Stimulated activated CD8-positive, alpha-beta memory T cell treated with anti-CD3 and anti-CD28 coated beads, Interleukin-4, amount 100 ng/mL, for 1 hour (primary cell): ENCODE results near the gene BEND6.
"Not testable (repeated sequence)": the region's sequence is repeated elsewhere in the genome, so short reads cannot be mapped to it uniquely, and the experiment has no call there.

ENCODE experiments used
- DNase-seq, 2 donors: peaks; one replicate each; pipeline ENCODE4 v3.0.0-alpha.2; 2020; ENCODE audit warnings: low read depth in 2 of 2, low spot score in 1 of 2

BEND6 gene

DNA sequence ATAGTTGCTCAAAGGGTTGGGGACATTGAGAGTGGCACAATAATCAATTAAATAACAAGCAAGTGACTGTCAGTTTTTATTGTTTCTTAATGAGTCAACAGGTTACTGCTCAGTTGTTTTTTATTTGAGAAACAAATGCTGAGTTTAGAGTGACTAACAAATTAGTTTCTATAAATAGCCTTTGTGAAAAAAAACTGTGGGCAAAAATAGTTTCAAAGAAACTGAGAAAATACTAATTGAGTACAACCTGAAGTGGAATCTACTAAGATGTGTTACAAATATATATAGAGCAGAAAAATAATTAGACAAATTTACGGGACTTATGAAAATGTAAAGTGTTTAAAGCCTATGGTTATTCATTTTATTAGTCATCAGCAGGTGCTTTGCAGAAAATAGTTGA is 22.3 kb downstream of the BEND6 start:
- no peak for DNase-seq

DNA sequence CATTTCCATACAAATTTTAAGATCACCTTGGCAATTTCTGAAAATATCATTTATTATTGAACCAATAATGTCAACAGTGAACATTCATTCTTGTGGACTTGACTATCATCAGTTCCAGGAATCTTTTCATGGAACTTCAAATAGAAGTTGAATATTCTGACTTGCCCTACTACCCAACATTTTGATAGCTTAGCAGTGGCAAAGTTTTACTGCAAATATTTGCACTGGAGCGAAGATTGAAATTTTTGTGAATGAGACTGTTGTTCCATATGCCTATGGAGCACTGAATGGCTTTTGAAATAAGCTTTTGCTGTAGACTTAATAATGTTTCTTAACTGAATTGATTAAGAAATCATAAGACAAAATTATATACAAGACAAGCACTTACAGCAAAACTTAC is 23.6 kb downstream of the BEND6 start:
- DNase-seq: no peak

DNA sequence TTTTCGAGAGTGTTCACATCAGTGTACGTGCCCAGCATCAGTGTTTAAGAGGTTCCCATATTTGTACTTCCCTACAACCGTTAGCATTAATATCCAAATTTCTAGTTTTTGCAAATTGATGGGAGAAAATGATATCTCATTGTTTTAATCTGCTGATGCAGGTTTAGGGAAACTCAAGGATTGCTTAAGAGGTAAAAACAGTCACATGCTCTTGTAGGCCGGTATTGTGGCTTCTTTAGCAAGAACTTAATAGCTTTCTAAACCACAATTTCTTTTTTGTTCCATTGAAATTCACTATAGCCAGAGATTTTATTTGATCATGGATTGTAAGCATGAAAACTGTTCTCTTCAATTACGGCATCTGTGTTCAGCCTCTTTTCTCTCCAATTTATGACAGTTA is 29.5 kb downstream of the BEND6 start:
- DNase-seq: no peak

DNA sequence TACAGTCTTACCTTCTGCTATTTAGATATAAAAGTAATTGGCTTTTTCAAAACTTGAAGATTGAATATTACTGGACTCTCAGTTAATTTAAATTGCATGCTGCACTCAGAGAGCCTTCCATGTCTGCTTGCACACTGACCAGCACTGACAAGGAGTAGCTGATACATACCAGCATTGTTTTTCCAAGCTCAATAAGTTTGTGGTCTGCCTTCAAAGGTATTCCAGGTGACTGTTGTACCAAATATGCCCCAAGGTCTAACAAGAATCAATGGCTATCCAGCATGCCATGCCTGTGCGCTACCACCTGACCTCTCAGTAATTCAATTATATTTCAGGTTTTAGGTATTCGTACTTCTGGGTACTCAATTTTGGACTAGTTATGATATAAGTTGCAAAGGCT is 30.0 kb downstream of the BEND6 start:
- no peak for DNase-seq

DNA sequence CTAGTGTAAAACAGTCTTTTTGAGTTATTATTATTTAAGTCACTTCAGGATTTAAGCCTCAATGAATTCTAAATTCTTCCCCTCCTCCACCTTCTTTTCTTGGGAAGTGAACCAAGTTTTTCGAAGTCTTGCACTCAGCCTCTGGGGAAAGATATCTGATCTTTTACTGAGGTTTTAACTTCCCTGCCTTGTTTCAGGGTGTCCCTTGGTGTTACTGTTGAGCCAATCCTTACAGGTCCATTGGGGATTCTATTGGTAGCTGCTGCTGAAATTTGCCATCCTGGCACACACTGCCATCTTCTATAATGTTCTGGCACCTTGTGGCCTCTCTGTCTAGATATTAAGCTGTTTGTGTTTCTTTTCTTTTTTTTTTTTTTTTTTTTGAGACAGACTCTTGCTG is 31.7 kb downstream of the BEND6 start:
- no peak for DNase-seq

DNA sequence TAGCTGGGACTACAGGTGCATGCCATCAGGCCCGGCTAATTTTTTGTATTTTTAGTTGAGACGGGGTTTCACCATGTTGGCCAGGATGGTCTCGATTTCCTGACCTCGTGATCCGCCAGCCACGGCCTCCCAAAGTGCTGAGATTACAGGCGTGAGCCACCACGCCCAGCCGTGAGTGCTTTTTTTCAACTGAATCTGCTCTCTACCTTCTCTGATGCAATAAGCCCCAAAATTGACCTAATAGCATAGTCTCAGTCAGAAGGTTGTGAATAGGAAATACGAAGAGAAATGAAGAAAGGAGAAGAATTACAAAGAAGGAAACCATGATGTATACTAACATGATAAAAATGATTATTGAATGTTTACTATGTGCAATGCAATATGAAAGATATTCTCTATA is 33.2 kb downstream of the BEND6 start:
- DNase-seq: no peak

DNA sequence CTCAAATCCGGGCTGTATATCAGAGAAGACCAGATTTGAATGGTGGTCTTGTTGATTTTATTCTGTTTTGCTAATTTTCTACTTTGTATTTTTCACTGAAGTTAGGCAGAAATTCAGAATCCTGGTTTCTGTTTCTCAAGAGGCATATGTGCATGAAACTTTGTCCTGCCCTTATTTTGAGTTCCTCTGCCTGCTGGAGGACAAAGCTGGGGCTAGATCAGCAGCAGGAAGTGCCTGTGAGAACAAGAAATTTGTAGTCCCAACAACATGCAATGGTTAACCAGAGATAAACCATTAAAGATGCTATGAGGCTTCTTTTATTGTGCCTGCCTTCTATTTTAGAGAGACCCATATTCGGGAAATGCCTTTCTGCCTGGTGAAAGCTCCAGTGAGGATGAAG is 37.1 kb downstream of the BEND6 start:
- no peak for DNase-seq

DNA sequence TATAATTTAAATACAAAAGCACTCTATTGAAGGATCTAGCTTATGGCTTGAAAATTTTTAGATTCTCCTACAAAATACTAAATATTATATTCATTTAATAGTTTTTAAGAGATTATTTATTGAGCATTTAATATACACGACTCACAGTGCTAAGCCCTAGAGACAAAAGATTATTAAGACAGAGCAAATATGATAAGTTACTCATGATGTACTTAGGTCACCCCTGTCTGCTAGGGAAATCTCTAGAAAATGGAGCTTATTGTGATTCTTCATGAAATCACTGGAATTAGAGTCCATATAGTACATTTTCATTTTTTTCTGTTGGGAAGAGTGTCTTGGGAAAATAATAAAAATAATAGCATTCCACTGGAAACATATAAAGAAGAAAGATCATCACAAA is 37.8 kb downstream of the BEND6 start:
- no peak for DNase-seq

DNA sequence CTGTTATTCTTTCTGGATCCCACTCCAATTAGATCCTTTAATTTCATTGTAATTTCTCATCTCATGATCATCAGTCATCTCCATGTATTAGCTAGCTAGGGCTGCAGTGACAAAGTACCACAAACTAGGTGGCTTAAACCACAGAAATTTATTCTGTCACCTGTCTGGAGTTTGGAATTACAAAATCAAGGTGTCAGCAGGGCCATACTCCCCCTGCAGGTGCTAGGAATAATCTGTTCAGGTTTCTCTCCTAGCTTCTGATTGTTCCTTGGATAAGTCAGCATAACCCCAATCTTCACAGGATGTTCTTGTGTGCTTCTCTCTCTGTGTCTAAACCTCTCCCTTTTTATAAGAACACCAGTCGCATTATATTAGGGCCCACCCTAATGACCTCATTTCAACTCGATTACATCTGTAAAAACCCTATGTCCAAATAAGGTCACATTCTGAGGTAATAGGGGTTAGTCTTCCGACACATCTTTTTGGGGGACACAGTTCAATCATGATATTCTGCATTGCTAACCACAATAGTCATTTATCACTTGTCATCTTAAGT is 40.5 kb downstream of the BEND6 start:
- no peak for DNase-seq

DNA sequence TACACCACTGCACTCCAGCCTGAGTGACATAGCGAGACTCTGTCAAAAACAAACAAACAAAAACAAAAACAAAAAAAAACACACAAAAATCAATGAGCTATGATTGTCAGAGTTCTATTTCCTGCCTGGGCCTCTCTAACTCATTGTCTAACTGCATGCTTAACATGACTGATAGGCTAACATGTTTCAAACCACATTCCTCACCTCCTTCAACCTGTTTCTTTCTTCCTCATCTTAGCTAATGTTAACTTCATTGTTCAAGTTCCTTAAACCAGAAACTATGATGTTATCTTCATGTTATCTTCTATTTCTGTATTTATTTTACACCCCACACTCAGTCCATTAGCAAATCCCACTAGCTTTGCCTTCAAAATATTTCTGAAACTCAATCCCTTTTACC is 41.5 kb downstream of the BEND6 start:
- no peak for DNase-seq

DNA sequence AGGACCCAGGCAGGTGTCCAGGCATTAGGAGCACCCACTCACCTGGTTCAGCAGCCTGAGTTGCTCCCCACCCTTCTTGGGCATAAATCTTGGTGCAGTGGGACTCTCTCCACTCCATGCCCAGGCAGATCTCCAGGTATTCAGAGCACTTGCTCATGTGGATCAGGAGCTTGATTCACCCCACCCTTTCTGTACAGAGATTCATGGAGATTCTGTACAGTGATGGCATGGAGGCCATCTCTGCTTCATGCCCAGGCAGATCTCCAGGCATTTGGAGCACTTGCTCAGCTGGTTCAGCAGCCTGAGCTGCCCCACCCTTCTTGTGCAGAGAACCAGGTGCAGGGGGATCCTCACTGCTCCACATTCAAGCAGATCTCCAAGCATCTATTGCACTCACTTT is 44.1 kb downstream of the BEND6 start:
- no peak for DNase-seq

DNA sequence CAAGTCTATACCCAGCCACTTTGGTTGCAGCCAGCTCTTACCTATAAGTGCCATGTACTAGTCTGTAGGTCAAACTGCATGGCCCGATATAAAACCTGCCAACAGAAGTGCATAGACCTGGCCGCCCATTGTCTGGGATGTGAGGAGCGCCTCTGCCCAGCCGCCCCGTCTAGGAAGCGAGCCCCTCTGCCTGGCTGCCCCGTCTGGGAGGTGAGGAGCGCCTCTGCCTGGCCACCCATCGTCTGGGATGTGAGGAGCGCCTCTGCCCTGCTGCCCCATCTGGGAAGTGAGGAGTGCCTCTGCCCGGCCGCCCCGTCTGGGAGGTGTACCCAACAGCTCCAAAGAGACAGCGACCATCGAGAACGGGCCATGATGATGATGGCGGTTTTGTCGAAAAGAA is 44.8 kb downstream of the BEND6 start:
- not testable (repeated sequence) for DNase-seq

DNA sequence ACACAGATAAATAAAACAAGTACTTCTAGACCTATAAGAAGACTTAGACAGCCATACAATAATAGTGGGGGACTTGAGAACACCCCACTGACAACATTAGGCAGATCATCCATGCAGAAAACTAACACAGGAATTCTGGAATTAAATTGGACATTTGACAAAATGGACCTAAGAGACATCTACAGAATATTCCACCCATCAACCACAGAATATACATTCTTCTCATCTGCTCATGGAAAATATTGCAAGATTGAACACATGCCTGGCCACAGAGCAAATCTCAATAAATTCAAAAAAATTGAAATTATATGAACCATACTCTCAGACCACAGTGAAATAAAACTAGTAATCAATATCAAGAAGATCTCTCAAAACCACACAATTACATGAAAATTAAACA is 47.3 kb downstream of the BEND6 start:
- no peak for DNase-seq

DNA sequence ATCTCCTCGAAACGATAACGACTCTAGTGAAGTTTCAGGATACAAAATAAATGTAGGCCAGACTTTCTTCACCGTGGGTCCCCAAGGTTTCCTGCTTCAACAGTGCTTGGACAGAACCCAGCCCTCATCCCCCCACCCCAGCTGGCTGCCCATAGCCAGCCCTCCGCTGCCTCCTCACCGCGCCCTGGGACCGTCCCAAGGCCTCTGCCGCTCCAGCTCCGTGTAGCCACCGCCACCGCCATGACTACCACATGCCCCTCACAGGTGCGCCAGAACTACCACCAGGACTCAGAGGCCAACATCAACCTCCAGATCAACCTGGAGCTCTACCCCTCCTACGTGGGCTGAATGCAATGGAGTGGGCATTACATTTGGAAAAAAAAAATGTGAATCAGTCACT is 49.4 kb downstream of the BEND6 start:
- DNase-seq: no peak

DNA sequence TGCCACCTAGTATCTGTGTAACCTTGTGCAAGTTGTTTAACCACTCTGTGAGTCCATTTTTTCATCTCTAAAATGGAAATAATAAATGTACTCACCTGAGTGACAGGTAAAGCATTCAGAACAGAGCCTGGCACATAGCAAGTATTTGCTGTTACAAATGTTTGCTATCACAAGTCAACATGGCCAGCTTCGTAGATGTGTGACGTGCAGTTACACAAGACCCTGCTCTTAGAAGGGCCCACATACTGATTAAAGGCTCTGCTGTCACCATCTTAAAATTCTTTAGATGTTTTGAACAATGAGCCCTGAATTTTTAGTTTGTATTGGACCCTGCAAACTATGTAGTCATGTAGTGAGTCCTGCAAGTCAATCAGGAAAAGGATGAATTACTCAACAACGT is 51.2 kb downstream of the BEND6 start:
- DNase-seq: no peak

DNA sequence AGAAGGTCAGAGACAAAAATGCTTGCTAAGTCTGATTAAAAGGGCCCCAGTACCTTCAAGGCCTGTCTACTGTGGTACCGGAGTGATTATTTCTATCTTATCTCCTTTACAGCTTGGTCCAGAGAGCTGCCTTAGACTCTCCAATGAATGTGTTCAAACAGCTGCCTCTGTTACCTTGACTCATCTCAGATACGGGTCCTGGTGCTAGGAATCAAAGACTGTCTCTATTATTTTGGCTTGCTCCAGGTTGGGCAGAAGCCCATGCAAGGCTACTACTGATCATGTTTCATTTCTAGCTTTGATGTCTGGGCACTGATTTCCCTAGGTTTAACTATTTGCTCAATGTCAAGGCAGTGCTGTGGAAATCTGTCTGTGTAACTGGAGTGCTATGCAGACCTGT is 53.2 kb downstream of the BEND6 start:
- not testable (repeated sequence) for DNase-seq

DNA sequence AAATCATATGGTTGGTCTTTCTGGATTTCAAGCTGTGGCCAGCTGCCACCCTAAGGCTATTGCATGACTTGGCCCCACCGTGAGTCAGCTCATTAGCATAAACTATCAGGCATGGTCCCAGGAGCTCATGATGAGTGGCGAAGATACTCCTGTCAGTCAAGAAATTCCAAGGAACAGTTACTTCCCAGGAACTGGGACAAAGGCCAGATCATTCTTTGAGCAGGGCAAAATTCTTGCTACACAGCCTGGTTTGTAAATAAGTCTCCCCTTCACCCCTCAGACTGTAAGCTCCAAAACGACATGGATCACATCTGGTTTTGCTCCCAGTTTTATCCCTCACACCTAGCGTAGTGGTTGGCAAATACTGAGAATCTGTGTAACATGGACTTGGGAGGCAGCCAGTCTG is 58.6 kb downstream of the BEND6 start:
- DNase-seq: no peak

DNA sequence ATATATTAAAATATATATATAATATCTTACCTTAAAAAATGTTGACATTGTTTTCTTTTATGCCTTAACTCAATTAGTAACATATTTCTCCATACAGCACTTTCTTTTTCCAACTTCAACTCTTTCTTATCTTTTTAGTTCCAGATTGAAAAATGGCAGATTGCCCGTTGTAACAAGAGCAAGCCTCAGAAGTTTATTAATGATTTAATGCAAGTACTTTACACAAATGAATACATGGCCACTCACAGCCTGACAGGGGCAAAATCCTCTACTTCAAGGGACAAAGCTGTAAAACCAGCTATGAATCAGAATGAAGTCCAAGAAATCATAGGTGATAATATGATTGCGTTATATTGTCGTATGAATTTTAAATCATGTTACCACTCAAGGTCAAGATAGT is 62.2 kb downstream of the BEND6 start:
- no peak for DNase-seq

DNA sequence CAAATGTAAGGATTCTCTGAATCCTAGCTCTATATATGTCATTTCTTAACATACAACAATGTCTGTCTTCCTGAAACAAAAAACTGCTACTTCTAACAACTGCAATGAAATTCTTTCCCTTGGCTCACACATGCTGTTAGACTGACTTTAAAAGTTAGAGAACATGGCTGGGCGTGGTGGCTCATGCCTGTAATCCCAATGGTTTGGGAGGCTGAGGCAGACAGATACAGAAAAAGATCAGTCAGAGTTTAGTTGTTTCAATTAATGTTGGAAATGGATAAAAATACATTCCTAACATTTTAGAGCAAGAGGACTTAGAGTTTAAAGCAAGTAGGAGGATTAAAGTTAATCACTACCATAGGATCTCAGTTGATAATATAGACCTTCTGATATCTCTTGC is 62.9 kb downstream of the BEND6 start:
- DNase-seq: no peak

DNA sequence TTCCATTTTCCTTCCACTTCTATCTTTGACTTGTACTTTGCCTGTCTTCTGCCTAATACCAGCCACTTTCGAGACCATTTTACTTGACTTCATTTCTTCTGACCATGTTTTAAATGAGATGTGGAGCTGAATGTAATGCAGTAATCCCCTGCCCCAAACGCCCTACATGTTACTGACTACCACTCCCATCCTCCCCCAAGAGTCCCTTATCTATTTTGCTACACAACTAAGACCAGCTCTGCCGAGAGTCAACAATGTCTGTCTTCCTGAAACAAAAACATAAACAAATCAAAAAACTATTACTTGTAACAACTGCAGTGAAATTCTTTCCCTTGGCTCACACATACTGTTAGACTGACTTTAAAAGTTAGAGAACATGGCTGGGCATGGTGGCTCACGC is 64.5 kb downstream of the BEND6 start:
- no peak for DNase-seq

DNA sequence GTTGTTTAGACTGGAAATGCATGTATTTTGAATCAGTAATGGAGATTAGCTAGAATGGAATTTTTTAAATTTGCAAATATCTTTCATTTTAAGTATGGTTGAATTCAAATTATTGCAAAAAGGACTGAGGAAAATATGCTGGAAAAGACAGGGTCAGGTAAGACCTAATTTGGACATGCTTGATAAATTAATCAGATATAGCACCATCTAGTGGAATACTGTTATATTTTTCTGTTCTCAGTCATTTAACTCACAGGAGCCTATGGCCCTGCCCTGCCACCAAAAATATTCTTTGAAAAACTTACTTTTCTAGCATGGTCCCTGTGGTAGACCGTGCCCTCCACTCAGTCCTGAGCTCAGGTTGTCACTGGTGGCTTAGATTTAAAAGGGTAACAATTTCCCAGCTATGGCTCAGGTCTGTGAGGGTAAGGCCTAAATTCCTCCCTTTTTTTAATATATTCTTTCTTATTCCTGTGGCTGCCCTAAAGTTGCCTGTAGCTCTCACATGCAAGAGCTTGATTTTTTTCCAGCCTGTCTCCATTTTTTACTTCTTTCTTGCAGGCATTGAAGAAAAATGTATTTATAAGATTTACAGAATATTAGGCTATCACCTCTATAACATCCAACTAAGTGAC is 66.3 kb downstream of the BEND6 start:
- DNase-seq: no peak

DNA sequence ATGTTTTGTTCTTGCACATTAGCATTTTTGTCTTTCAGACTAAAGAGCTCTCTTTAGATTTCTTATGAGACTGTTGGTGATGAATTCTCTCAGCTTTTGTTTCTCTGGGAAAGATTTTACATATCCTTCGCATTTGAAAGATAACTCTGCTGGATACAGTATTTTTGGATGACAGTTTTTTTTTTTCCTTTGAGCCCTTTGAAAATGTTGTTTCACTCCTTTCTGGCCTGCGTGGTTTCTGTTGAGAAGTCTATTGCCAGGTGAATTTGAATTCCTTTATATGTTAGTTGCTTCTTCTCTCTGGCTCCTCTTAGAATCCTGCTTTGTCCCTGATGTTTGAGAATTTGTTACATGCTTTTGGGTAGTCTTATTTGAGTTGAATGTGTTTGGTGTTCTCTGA is 69.4 kb downstream of the BEND6 start:
- no peak for DNase-seq

DNA sequence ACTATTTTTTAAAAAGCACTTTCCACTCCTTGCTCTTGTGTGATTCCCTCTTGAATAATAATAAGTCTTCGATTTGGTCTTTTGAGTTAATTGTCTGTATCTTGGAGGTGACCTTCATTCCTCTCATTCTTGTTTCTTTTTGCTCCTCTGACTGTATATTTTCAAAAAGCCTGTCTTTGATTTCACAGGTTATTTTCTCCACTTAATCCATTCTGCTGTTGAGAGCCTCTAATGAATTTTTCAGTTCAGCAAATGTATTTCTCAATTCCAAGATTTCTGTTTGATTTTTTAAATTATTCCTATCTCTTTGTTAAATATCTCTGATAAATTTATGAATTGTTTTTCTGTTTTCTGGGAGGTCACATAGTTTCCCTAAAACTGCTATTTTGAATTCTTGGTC is 69.9 kb downstream of the BEND6 start:
- no peak for DNase-seq

DNA sequence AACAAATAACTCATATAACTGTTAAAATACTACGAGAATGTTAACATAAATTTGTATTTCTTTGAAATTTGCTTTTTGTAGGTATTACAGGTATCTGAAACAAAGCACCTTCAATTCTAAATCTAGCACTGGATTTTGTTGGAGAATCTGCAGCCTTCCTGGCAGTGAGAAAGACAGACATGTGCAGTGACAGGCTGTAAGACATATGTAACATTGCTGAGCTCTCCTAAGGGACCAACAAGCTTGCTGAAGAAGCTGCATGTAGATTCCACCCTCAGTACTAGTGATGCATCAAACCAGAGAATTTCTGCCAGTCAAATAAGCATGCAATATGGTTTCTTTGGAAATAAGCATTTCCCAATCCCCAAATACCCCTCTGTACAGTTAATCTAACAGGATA is 71.1 kb downstream of the BEND6 start:
- no peak for DNase-seq
